GM15510 (cell line): ENCODE results near the gene DUSP16.

Experiments used
- POLR2A ChIP-seq: IDR thresholded peaks from 3 replicates; pipeline ENCODE4 v1.6.1; 2011; ENCODE audit warnings: borderline replicate concordance; ENCODE audit not compliant: insufficient read length; ENCODE audit errors: extremely low read depth

The DUSP16 gene

DNA sequence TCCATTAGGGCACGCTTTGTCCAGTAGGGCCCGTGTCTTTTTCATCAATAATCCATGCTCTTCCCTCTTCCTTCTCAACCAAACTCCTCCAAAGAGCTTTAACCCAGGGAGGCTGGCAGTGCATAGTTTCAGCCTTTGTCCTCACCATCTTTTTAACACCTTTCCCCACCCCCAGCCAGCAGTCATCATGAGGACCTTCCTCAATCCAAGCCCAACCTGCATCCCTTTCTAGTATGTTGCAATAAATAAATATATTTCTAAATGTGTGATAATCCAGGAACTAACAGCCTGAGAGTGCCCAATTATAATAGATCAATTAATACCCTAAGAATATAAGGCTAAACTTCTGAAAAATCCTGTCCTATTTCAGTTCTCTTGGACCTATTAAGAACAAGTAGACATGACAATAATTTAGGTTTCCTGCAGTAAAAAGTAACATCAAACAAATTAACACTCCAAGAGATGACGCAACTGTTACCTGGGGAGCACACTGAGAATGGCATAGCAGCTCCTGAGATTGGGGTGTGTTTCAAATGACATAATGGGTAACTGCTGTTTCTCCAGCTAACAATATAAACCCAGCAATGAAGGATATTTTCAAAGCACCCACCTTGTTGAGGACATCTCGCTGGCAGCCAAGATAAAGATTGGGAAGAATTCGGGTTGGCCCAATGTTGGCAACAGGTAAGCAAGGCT is 62.6 kb downstream of the DUSP16 start:
- TF ChIP-seq POLR2A, result no peak

DNA sequence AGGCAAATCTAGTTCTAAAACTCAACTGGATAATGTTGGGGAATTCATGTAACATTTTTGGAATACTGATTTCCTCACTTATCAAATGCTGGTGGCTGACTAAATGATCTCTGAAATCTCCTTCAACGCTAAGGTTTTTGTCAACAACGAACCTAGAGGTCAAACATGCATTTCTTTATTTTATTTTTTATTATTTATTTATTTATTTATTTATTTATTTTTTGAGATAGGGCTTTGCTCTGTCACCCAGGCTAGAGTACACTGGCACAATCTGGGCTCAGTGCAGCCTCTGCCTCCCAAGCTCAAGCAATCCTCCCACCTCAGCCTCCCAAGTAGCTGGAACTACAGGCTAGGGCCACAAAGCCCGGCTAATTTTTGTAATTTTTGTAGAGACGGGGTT is 64.5 kb downstream of the DUSP16 start:
- no peak for TF ChIP-seq POLR2A

DNA sequence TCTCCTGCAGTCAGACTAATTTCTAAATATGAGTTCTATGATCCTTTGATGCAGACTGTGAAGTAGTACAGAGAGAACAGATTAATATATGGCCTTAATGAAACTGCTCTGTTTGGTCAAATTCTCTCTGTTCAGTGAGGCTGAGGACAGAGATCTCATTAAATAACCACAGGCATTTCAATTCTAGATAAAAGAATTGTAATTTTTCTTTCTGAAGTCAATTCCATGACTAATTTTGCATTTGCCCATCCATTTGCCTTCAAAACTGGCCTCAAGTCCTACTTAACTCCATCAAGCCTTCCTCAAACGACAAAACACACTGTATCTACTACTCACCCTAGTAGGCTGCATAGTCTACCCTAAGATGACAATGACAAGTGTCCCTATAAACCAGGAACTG is 67.1 kb downstream of the DUSP16 start:
- no peak for TF ChIP-seq POLR2A

DNA sequence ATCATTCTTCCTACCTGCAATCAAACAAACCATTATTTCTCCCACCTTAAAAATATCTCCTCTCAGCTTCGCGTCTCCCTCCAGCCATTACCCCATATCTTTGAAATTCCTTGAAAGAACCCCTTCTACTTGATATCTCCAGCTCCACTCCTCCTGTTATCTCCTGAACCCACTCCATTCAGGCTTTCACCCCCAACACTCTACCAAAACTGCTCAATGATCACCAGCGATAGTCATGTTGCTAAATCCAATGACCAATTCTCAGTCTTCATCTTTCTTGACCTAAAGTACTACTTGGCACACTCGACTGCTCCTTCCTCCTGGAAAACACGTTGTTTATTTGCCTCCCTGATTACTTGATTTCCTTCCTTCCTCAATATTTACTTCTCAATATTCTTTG is 70.1 kb downstream of the DUSP16 start:
- TF ChIP-seq POLR2A, result no peak

DNA sequence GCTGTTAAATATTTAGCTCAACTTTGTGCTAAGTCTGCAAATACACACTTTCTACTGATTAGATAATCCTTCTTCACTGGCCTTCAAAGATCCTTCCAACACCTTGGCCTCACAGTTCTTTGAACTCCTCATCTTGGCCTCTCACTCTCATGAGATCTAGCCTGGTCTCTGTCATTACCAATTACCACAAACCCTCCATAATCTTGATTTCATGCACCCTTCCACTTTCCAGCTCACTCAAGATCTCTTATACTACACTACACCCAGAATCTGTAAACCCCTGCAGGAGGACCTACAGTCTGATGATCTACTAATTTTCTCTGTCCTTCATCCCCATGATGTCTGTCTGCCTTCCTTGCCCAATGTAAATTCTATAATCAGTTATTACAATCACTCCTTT is 71.1 kb downstream of the DUSP16 start:
- TF ChIP-seq POLR2A, result no peak

DNA sequence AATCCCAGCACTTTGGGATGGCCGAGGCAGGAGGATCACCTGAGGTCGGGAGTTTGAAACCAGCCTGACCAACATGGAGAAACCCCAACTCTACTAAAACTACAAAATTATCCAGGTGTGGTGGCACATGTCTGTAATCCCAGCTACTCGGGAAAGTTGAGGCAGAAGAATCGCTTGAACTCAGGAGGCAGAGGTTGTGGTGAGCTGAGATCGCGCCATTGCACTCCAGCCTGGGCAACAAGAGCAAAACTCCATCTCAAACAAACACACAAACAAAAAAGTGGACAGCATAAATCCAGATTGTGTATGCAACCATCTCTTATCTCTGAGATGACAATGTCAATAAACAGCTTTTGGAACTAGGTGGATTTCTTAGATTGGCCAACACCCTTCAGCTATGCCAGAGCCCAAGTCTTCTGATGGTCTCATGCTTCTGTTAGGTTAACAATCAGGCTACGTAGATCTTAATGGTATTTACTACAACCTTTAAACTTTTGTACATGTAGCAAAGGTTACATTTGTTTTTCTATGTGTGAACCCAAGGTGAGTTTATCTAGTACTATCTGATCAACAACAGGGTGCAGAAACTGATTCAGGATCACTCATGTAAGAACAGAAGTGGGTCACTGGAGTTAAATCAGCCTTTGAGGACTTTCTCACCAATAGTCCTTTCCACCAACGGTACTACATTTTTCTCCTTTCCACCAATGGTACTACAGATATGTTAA is 73.7 kb downstream of the DUSP16 start:
- no peak for TF ChIP-seq POLR2A

DNA sequence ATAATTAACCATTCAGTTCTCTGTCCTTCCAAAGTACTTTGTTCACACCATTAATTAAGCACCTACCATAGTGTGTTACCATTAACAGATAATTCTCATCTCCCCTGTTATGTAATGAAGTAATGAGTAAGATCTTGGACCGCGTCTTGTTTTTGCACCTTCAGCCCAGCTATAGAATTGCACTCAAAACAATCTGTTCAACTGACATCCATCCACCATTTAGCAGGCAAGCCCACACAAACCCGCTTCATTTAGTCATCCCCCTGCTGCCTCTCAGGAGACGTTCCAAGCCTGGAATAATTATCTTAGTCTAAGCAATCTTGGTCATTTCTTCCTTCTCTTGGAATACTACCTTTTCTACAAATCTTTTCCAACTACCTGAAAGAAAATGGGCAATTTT is 74.4 kb downstream of the DUSP16 start:
- no peak for TF ChIP-seq POLR2A

DNA sequence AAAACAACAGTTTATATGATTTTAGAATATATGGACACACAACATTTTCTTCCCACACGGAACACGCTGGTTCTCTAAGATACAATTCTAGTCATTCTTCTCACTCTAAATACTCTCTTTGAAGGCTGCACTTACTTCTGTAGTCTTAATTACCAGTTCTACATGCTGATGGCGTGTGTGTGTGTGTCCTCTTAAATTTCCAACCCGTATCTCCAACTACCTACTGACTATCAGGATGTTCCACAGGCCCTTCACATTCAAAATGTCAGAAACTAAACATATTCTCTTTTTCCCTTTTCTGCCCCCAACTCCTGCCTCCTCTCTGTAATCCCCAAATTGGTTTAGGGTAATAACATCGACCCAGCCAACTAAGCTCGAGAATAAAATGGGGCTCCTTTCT is 75.2 kb downstream of the DUSP16 start:
- TF ChIP-seq POLR2A, result no peak

DNA sequence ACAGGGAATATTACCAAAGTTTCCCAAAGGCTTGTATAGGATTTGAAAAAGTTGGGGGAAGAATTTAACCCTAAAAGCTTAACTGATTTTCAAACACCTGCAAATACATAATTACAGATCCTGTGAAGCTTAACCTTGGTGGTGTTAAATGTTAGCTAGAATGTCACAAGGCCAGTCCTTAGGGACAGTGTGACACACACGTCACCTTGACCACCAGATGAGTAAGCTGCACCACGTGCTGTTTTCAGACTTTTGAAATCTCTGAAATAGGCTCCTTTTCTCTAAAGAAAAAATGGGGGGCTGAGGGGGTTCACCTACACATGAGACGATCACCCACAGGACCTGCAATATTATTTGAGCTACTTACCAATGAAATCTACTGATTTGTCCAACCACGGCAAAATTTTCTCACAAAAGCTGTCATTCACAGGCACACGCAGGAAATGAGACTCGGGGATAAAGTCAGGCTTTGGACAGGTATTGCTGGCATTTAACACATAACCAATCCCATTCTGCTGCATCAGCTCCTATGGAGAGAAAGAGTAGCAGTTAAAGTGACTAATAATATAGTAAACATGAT is 75.9 kb downstream of the DUSP16 start:
- TF ChIP-seq POLR2A, result no peak

DNA sequence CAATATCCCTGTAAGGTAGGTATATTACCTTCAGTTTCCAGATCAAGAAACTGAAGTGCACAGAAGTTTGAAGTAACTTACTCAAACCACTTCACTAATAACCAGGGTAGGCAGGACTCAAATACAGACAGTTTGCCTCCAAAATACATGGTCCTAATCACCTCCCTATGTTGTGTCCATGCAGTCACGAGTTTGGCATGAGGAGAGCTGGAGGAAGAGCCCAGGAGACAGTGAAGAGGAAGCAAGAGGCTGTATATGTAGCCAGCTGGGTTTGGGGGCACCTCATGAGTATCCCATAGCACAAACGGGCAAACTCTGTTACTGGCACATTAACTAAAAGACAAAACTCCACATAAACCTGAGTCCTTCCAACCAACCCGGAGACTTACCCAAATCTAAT is 79.2 kb downstream of the DUSP16 start:
- TF ChIP-seq POLR2A, result no peak

DNA sequence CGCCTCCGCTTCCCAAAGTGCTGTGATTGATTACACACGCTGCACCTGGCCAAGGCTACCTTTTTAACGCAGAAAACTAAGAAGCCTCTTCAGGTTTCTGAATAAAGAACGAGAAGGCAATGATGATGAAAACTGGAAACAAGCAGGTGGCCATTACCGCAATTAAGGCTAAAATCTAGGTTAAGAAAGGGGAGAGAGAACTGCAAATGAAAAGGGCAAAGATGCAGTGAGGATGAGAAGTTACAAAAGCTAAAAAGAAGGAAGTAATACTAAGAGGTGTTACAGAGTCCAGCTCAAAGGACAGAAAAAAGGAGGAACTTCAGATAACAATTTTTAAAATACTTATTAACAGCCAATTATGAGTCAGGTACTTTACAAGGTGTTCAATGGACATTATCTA is 79.7 kb downstream of the DUSP16 start:
- TF ChIP-seq POLR2A, result no peak

DNA sequence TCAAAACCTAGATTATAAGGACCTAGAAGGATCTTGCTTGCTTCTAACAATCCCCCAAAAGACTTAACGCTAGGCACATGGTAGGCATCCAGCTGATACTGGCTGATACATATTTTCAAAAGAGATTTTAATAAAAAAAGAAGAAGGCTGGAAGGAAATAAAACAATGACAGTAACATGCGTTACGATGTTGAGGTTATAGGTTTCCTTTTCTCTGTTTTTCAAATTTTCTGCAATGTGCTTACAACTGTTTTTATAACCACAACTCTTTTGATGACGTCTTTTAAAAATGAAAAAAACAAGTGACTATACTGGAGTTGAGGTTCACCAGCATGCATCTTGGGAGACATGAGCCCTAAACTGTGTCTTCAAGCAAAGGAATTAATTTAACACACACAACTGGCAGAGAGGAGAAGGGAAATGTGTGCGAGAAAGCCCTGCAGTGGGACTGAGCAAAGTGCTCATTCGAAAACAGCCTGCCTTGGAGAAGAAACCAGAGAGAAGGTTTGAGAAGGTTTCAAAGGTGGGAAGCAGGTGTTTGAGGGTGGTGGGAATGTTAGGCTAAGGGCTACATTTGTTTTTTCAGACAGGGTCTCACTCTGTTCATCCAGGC is 80.4 kb downstream of the DUSP16 start:
- no peak for TF ChIP-seq POLR2A

DNA sequence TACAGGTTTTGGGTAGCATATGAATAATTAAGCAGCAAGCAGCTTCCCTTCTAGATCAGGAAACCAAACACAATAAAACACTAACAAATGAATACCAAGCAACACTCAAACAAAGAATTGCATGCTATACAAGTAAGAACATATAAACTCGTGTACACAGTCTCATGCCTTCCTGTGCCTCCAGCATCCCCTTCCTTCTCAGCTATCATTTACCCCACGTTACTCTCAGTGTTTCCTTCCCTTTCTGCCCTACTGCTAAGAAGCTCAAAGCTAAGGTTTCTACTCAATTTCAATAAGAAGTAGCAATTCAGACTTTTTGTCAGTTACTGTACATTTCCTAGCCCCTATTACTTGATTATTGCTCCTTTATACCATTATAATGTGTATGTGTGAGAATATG is 81.0 kb downstream of the DUSP16 start:
- TF ChIP-seq POLR2A, result no peak

DNA sequence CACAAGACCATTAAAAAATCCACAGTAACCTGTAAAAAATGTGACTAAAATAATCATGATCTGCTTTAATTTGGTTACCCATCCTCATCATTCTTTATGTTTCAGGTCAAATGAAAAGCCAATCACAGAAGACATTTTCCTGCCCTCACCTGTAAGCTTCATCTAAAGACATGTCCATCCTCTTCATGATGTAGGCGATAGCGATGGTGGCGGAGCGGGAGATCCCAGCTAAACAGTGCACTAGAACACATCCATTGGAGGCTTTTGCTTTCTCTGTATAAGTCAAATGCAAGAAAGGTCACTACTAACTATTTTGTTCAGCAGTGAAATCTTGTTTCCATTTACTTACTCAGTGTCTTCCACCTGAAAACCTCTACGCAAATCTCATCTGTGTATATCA is 82.6 kb downstream of the DUSP16 start:
- TF ChIP-seq POLR2A, result no peak

DNA sequence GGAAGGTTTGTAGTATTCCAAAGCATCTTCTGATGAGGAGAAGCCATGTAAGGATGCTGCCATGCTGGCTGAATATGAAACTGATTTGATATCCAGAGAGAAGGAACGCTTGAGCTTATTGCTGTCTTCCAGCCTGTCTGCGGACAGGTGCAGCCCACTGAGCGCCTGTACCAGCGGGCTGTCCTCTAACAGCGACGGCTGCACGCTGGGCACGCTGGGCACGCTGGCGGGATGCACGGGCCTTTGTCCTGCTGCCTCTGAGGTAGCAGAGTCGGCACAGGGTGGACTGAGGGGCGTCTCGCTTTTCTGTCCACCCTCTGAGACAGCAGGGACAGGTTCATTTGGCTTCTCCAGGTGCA is 85.2 kb downstream of the DUSP16 start:
- TF ChIP-seq POLR2A, result no peak
